IPS-18a (cell line): Measurements from ENCODE around the gene CUBN.

Experiments
- H3K27ac ChIP-seq: one replicate; pipeline ENCODE4 v1.5.1; 2013; ENCODE audit warnings: low read length
- H3K27me3 ChIP-seq: one replicate; pipeline ENCODE4 v1.6.1; 2013; ENCODE audit warnings: mild to moderate bottlenecking, low read length; ENCODE audit not compliant: control insufficient read depth, insufficient read depth
- H3K36me3 ChIP-seq: one replicate; pipeline ENCODE4 v1.6.1; 2013; ENCODE audit warnings: low read depth, low read length; ENCODE audit not compliant: control insufficient read depth
- H3K4me1 ChIP-seq: one replicate; pipeline ENCODE4 v1.6.1; 2013; ENCODE audit warnings: low read depth, low read length; ENCODE audit not compliant: control insufficient read depth
- H3K4me3 ChIP-seq: one replicate; pipeline ENCODE4 v1.5.1; 2013; ENCODE audit warnings: low read length
- H3K9ac ChIP-seq: one replicate; pipeline ENCODE4 v1.6.1; 2013; ENCODE audit warnings: mild to moderate bottlenecking, low read length, moderate library complexity
- H3K9me3 ChIP-seq: one replicate; pipeline ENCODE4 v1.6.1; 2013; ENCODE audit warnings: low read depth, low read length; ENCODE audit not compliant: control insufficient read depth

The CUBN gene

GRCh38 chr10:16856092-16856491 lies 273.5 kb downstream of the CUBN start:
- peaks cover 10% of the 10 kb centered on the region for H3K4me1 ChIP-seq
- H3K9ac ChIP-seq: no peak overlapping the region
- H3K4me3 ChIP-seq: no peak overlapping the region

GRCh38 chr10:16854623-16855022 lies 275.0 kb downstream of the CUBN start:
- Histone ChIP-seq H3K4me3 (no peak overlapping the region), H3K4me1 (peaks cover 10% of the 10 kb centered on the region), H3K36me3 (no peaks in the 10 kb centered on the region), H3K9ac (no peak overlapping the region), H3K9me3 (no peaks in the 10 kb centered on the region), H3K27ac (no peak overlapping the region), H3K27me3 (no peaks in the 10 kb centered on the region)

More at GRCh38 chr10:16856092-16856491, 273.5 kb downstream of the CUBN start:
- Histone ChIP-seq H3K27ac (no peak overlapping the region), H3K36me3 (no peaks in the 10 kb centered on the region), H3K27me3 (no peaks in the 10 kb centered on the region), H3K9me3 (no peaks in the 10 kb centered on the region)

- Histone ChIP-seq H3K4me1 (peaks cover 10% of the 10 kb centered on the region), H3K36me3 (no peaks in the 10 kb centered on the region), H3K27ac (no peak overlapping the region), H3K4me3 (no peak overlapping the region), H3K9ac (no peak overlapping the region), H3K27me3 (no peaks in the 10 kb centered on the region), H3K9me3 (no peaks in the 10 kb centered on the region)
These were observed 275.8 kb downstream of the CUBN start for GRCh38 chr10:16853809-16854208.

- no peaks in the 10 kb centered on the region for H3K9me3 ChIP-seq
- H3K27me3 ChIP-seq: no peaks in the 10 kb centered on the region
- peaks cover 10% of the 10 kb centered on the region for H3K4me1 ChIP-seq
- H3K27ac ChIP-seq: no peak overlapping the region
- no peak overlapping the region for H3K4me3 ChIP-seq
- H3K9ac ChIP-seq: no peak overlapping the region
- H3K36me3 ChIP-seq: no peaks in the 10 kb centered on the region
These were observed 276.4 kb downstream of the CUBN start for GRCh38 chr10:16853201-16853600.

- H3K27ac ChIP-seq: no peak overlapping the region
- H3K4me1 ChIP-seq: peaks cover 10% of the 10 kb centered on the region
- no peaks in the 10 kb centered on the region for H3K36me3 ChIP-seq
- H3K27me3 ChIP-seq: no peaks in the 10 kb centered on the region
- no peak overlapping the region for H3K4me3 ChIP-seq
- H3K9ac ChIP-seq: no peak overlapping the region
- H3K9me3 ChIP-seq: no peaks in the 10 kb centered on the region
These were observed 277.0 kb downstream of the CUBN start for GRCh38 chr10:16852624-16853023.

- no peaks in the 10 kb centered on the region for H3K27me3 ChIP-seq
- no peak overlapping the region for H3K27ac ChIP-seq
- H3K36me3 ChIP-seq: no peaks in the 10 kb centered on the region
- no peaks in the 10 kb centered on the region for H3K9me3 ChIP-seq
- no peak overlapping the region for H3K4me3 ChIP-seq
- H3K4me1 ChIP-seq: no peaks in the 10 kb centered on the region
- H3K9ac ChIP-seq: no peak overlapping the region
These were observed 281.0 kb downstream of the CUBN start for GRCh38 chr10:16848562-16849154.

GRCh38 chr10:16847644-16848043 lies 282.0 kb downstream of the CUBN start:
- Histone ChIP-seq H3K36me3 (no peaks in the 10 kb centered on the region), H3K27ac (no peak overlapping the region), H3K9ac (no peak overlapping the region), H3K9me3 (no peaks in the 10 kb centered on the region), H3K4me3 (no peak overlapping the region), H3K27me3 (no peaks in the 10 kb centered on the region), H3K4me1 (no peaks in the 10 kb centered on the region)

- H3K9ac ChIP-seq: no peak overlapping the region
- no peaks in the 10 kb centered on the region for H3K27me3 ChIP-seq
- H3K36me3 ChIP-seq: no peaks in the 10 kb centered on the region
- H3K4me3 ChIP-seq: no peak overlapping the region
- H3K9me3 ChIP-seq: no peaks in the 10 kb centered on the region
- H3K4me1 ChIP-seq: no peaks in the 10 kb centered on the region
- H3K27ac ChIP-seq: no peak overlapping the region
These were observed 284.4 kb downstream of the CUBN start for GRCh38 chr10:16845248-16845647.

GRCh38 chr10:16843252-16843870 lies 286.2 kb downstream of the CUBN start:
- no peaks in the 10 kb centered on the region for H3K9me3 ChIP-seq
- no peak overlapping the region for H3K4me3 ChIP-seq
- no peak overlapping the region for H3K27ac ChIP-seq
- H3K9ac ChIP-seq: no peak overlapping the region
- no peaks in the 10 kb centered on the region for H3K36me3 ChIP-seq
- no peaks in the 10 kb centered on the region for H3K4me1 ChIP-seq
- H3K27me3 ChIP-seq: no peaks in the 10 kb centered on the region

GRCh38 chr10:16835228-16835627 lies 294.4 kb downstream of the CUBN start:
- Histone ChIP-seq H3K27me3 (no peaks in the 10 kb centered on the region), H3K9ac (no peak overlapping the region), H3K9me3 (no peaks in the 10 kb centered on the region), H3K4me3 (no peak overlapping the region), H3K4me1 (no peaks in the 10 kb centered on the region), H3K36me3 (no peaks in the 10 kb centered on the region), H3K27ac (no peak overlapping the region)

GRCh38 chr10:16832351-16833080 lies 297.1 kb downstream of the CUBN start:
- Histone ChIP-seq H3K36me3 (no peaks in the 10 kb centered on the region), H3K27ac (no peak overlapping the region), H3K4me1 (peaks cover 3% of the 10 kb centered on the region), H3K9ac (no peak overlapping the region), H3K9me3 (no peaks in the 10 kb centered on the region), H3K27me3 (no peaks in the 10 kb centered on the region), H3K4me3 (no peak overlapping the region)
